ENCODE results near the gene KCNJ10.

GRCh38 chr1:159996653-159997052, 73.3 kb downstream of the KCNJ10 start:
- no peak for TF ChIP-seq CTCF (IDR thresholded peaks at IDR 0.05; ENCODE audit: borderline replicate concordance, extremely low read depth, low read length, poor library complexity, severe bottlenecking)
- TF ChIP-seq EZH2 (IDR thresholded peaks at IDR 0.05; ENCODE audit: borderline replicate concordance, low read depth, low read length, severe bottlenecking) = no peak
